ENCODE measurements around the gene ZNF81.
"Not testable (repeated sequence)": the region's sequence is repeated elsewhere in the genome, so short reads cannot be mapped to it uniquely, and the experiment has no call there.

Gene ZNF81

GRCh38 chrX:47836164-47837072 lies at the start of gene ZNF81:
Gene ZNF81, plus strand, starts transcription at chrX:47836902. Its CDS starts 9,366 bp downstream, at chrX:47846268.
- peak; percentile 31; the same call in 1 of the 2 replicates for TF ChIP-seq POLR2A (IDR thresholded peaks at IDR 0.05; ENCODE audit: low read depth, low read length)

GRCh38 chrX:47796433-47796906 lies 40.2 kb upstream of the ZNF81 start:
- DNase-seq (ENCODE audit: insufficient read length, low spot score) (no peak), FAIRE-seq (no peak)

More at GRCh38 chrX:47836164-47837072, at the start of gene ZNF81:
- FAIRE-seq (peak; percentile 80), DNase-seq (ENCODE audit: insufficient read length, low spot score) (peak; percentile 42)

GRCh38 chrX:47797084-47797483 lies 39.6 kb upstream of the ZNF81 start:
- FAIRE-seq, result no peak
- no peak for TF ChIP-seq POLR2A (IDR thresholded peaks at IDR 0.05; ENCODE audit: low read depth, low read length)
- DNase-seq (ENCODE audit: insufficient read length, low spot score), result no peak

More at GRCh38 chrX:47796433-47796906, 40.2 kb upstream of the ZNF81 start:
- no peak for TF ChIP-seq POLR2A (IDR thresholded peaks at IDR 0.05; ENCODE audit: low read depth, low read length)

GRCh38 chrX:47798861-47799260 lies 37.8 kb upstream of the ZNF81 start:
- no peak for FAIRE-seq
- TF ChIP-seq POLR2A (IDR thresholded peaks at IDR 0.05; ENCODE audit: low read depth, low read length), result no peak
- no peak for DNase-seq (ENCODE audit: insufficient read length, low spot score)

GRCh38 chrX:47802589-47802988 lies 34.1 kb upstream of the ZNF81 start:
- no peak for TF ChIP-seq POLR2A (IDR thresholded peaks at IDR 0.05; ENCODE audit: low read depth, low read length)
- FAIRE-seq, result no peak
- DNase-seq (ENCODE audit: insufficient read length, low spot score), result no peak

GRCh38 chrX:47803103-47803502 lies 33.6 kb upstream of the ZNF81 start:
- not testable (repeated sequence) for DNase-seq (ENCODE audit: insufficient read length, low spot score); FAIRE-seq

GRCh38 chrX:47804315-47804714 lies 32.4 kb upstream of the ZNF81 start:
- TF ChIP-seq POLR2A (IDR thresholded peaks at IDR 0.05; ENCODE audit: low read depth, low read length), result no peak
- FAIRE-seq, result no peak
- no peak for DNase-seq (ENCODE audit: insufficient read length, low spot score)

GRCh38 chrX:47805844-47806243 lies 30.9 kb upstream of the ZNF81 start:
- not testable (repeated sequence) for FAIRE-seq; DNase-seq (ENCODE audit: insufficient read length, low spot score)

- FAIRE-seq; DNase-seq (ENCODE audit: insufficient read length, low spot score): not testable (repeated sequence)
These were observed 30.1 kb upstream of the ZNF81 start for GRCh38 chrX:47806415-47807271.

GRCh38 chrX:47807272-47807538 lies 29.5 kb upstream of the ZNF81 start:
- not testable (repeated sequence) for DNase-seq (ENCODE audit: insufficient read length, low spot score); FAIRE-seq

GRCh38 chrX:47807548-47807947 lies 29.2 kb upstream of the ZNF81 start:
- FAIRE-seq (no peak), DNase-seq (ENCODE audit: insufficient read length, low spot score) (no peak)
- TF ChIP-seq POLR2A (IDR thresholded peaks at IDR 0.05; ENCODE audit: low read depth, low read length), result no peak

GRCh38 chrX:47808904-47809788 lies 27.6 kb upstream of the ZNF81 start:
- FAIRE-seq (no peak), DNase-seq (ENCODE audit: insufficient read length, low spot score) (no peak)
- TF ChIP-seq POLR2A (IDR thresholded peaks at IDR 0.05; ENCODE audit: low read depth, low read length), result no peak

- DNase-seq (ENCODE audit: insufficient read length, low spot score) (no peak), FAIRE-seq (no peak)
- TF ChIP-seq POLR2A (IDR thresholded peaks at IDR 0.05; ENCODE audit: low read depth, low read length), result no peak
These were observed 21.9 kb upstream of the ZNF81 start for GRCh38 chrX:47814851-47815250.
